Adrenal gland (tissue), 5 donors: ENCODE results near the gene MKRN3.

ENCODE experiments used
- CTCF ChIP-seq, 6 experiments: fragments of 450-650 bp in 4 of 6; fragments of 200-600 bp in 2 of 6; sonication (generic) in 1 of 6; IDR thresholded peaks; 1 replicate in 5 of 6; 2 replicates in 1 of 6; pipeline versions ENCODE4 v1.5.1 to v1.8.0; 2016 to 2021; ENCODE audit warnings: antibody characterized with exemption in 6 of 6, mild to moderate bottlenecking in 2 of 6, moderate library complexity in 1 of 6
- POLR2A ChIP-seq, 2 donors: fragments of 450-650 bp; IDR thresholded peaks; one replicate each; pipeline ENCODE4 v1.6.1; 2017; ENCODE audit warnings: antibody characterized with exemption in 2 of 2, mild to moderate bottlenecking in 2 of 2, moderate library complexity in 1 of 2
- donor health status: DM: no; HTN: no; CAD: no.

- TF ChIP-seq CTCF (IDR thresholded peaks at IDR 0.05) = no peak
- TF ChIP-seq POLR2A (IDR thresholded peaks at IDR 0.05) = no peak
Observed at GRCh38 chr15:23516866-23517265, 48.6 kb upstream of the MKRN3 start.
